H1 (cell line): Measurements from ENCODE around the gene ZNF738. TPM values are rescaled to one million over a fixed set of nuclear protein-coding genes. Genes with fewer than 3 reads are reported as not detected.

Source experiments
- CTCF ChIA-PET: fragments of 300-600 bp; sonication (Branson Sonifier 250); formaldehyde crosslinking; loops from one replicate; lab custom pipeline; 2021; ENCODE audit not compliant: partially characterized antibody; lab: Charles Lee
- POLR2A ChIA-PET: fragments of 300-600 bp; sonication (Branson Sonifier 250); formaldehyde crosslinking; loops from one replicate; lab custom pipeline; 2021; ENCODE audit warnings: inconsistent platforms; ENCODE audit not compliant: partially characterized antibody; lab: Charles Lee
- DNase-seq, 2 experiments: peaks; one replicate each; pipeline versions ENCODE4 v3.0.0 to v3.0.0-alpha.2; 2010 to 2022; ENCODE audit warnings: low spot score in 2 of 2, low read depth in 1 of 2, mixed read lengths in 1 of 2
- FAIRE-seq: peaks from 2 replicates; lab custom pipeline; 2011; peaks lifted over from hg19 to GRCh38; lab: Jason Lieb, UNC
- H2AFZ ChIP-seq: 2 replicates; pipeline ENCODE4 v1.8.1; 2012; ENCODE audit warnings: low read length, inconsistent platforms
- H2AK5ac ChIP-seq: 2 replicates; pipeline ENCODE4 v1.6.1; 2013; ENCODE audit warnings: low read depth, low read length
- H2BK120ac ChIP-seq: replicated peaks from 2 replicates; pipeline ENCODE3; 2013; ENCODE audit warnings: low read depth, low read length, inconsistent platforms
- H2BK12ac ChIP-seq: 2 replicates; pipeline ENCODE4 v1.6.1; 2013; ENCODE audit warnings: low read depth, low read length
- H2BK15ac ChIP-seq: 2 replicates; pipeline ENCODE4 v1.6.1; 2013; ENCODE audit warnings: low read length
- H2BK20ac ChIP-seq: 2 replicates; pipeline ENCODE4 v1.6.1; 2013; ENCODE audit warnings: low read length
- H2BK5ac ChIP-seq: 2 replicates; pipeline ENCODE4 v1.6.1; 2013; ENCODE audit warnings: low read depth, low read length
- H3K14ac ChIP-seq: 2 replicates; pipeline ENCODE4 v1.6.1; 2013; ENCODE audit warnings: inconsistent platforms; ENCODE audit not compliant: insufficient read length
- H3K18ac ChIP-seq: 2 replicates; pipeline ENCODE4 v1.6.1; 2013; ENCODE audit warnings: low read length; ENCODE audit errors: extremely low read depth
- H3K23ac ChIP-seq: 2 replicates; pipeline ENCODE4 v1.6.1; 2013; ENCODE audit warnings: inconsistent platforms; ENCODE audit not compliant: insufficient read length
- H3K23me2 ChIP-seq: 2 replicates; pipeline ENCODE4 v1.6.1; 2013; ENCODE audit warnings: low read depth, low read length
- H3K27ac ChIP-seq: 2 replicates; pipeline ENCODE4 v1.6.1; 2011; ENCODE audit warnings: low read depth, low read length, inconsistent platforms
- H3K27me3 ChIP-seq, 4 experiments: replicated peaks in 1 of 4; 1 replicate in 1 of 4; 2 replicates in 3 of 4; pipeline versions ENCODE4 v1.6.1 to v1.8.1; 2011 to 2013; ENCODE audit warnings: low read length in 3 of 4, mild to moderate bottlenecking in 3 of 4, inconsistent platforms in 2 of 4, mixed read lengths in 2 of 4, moderate library complexity in 1 of 4; ENCODE audit not compliant: control insufficient read depth in 3 of 4, insufficient read depth in 3 of 4; ENCODE audit errors: extremely low read depth in 1 of 4
- H3K36me3 ChIP-seq, 4 experiments: 2 replicates each; pipeline versions ENCODE4 v1.6.1 to v1.8.1; 2011 to 2013; ENCODE audit warnings: mild to moderate bottlenecking in 4 of 4, low read length in 3 of 4, moderate library complexity in 2 of 4, control low read depth in 1 of 4, inconsistent platforms in 1 of 4; ENCODE audit not compliant: insufficient read depth in 4 of 4, control insufficient read depth in 2 of 4
- H3K4ac ChIP-seq: replicated peaks from 2 replicates; pipeline ENCODE3; 2013; ENCODE audit warnings: low read length, low read depth, mixed read lengths, inconsistent platforms; ENCODE audit not compliant: insufficient read length
- H3K4me1 ChIP-seq, 4 experiments: replicated peaks in 1 of 4; 1 replicate in 1 of 4; 2 replicates in 3 of 4; pipeline versions ENCODE4 v1.6.1 to v1.8.1; 2011 to 2013; ENCODE audit warnings: low read length in 3 of 4, inconsistent platforms in 2 of 4, mixed read lengths in 1 of 4; ENCODE audit not compliant: insufficient read depth in 4 of 4, control insufficient read depth in 3 of 4
- H3K4me2 ChIP-seq, 2 experiments: 2 replicates each; pipeline versions ENCODE4 v1.6.1 to v1.8.1; 2011 to 2013; ENCODE audit warnings: low read depth in 2 of 2, low read length in 2 of 2, control low read depth in 1 of 2, inconsistent platforms in 1 of 2, mild to moderate bottlenecking in 1 of 2; ENCODE audit not compliant: insufficient read depth in 1 of 2
- H3K4me3 ChIP-seq, 4 experiments: fragments of 200-600, 300-600 bp in 1 of 4; sonication (generic), shearing (Covaris generic), sonication (Bioruptor Twin) in 1 of 4; 2 replicates each; pipeline versions ENCODE4 v1.5.1 to v1.8.1; 2011 to 2016; ENCODE audit warnings: low read length in 4 of 4, low read depth in 3 of 4, control low read depth in 2 of 4, inconsistent platforms in 2 of 4, mild to moderate bottlenecking in 2 of 4, mixed read lengths in 1 of 4, moderate library complexity in 1 of 4; ENCODE audit not compliant: insufficient read depth in 2 of 4; ENCODE audit errors: extremely low read depth in 1 of 4
- H3K56ac ChIP-seq: replicated peaks from 2 replicates; pipeline ENCODE3; 2013; ENCODE audit warnings: low read depth, mild to moderate bottlenecking, mixed read lengths, low read length, inconsistent platforms; ENCODE audit not compliant: insufficient read length
- H3K79me1 ChIP-seq: 2 replicates; pipeline ENCODE4 v1.6.1; 2013; ENCODE audit warnings: low read depth, low read length, control low read depth
- H3K79me2 ChIP-seq, 2 experiments: 2 replicates each; pipeline versions ENCODE4 v1.6.1 to v1.8.1; 2012 to 2013; ENCODE audit warnings: low read length in 2 of 2, mild to moderate bottlenecking in 2 of 2, inconsistent platforms in 1 of 2; ENCODE audit not compliant: insufficient read depth in 2 of 2, control insufficient read depth in 1 of 2
- H3K9ac ChIP-seq, 4 experiments: replicated peaks in 1 of 4; 1 replicate in 1 of 4; 2 replicates in 3 of 4; pipeline versions ENCODE4 v1.6.1 to v1.8.1; 2011 to 2013; ENCODE audit warnings: low read depth in 3 of 4, low read length in 3 of 4, control low read depth in 2 of 4, mild to moderate bottlenecking in 2 of 4, moderate library complexity in 2 of 4, inconsistent platforms in 1 of 4; ENCODE audit errors: extremely low read depth in 1 of 4
- H3K9me3 ChIP-seq, 2 experiments: 2 replicates each; pipeline versions ENCODE4 v1.6.1 to v1.8.1; 2012 to 2013; ENCODE audit warnings: mild to moderate bottlenecking in 2 of 2, moderate library complexity in 2 of 2, control low read depth in 1 of 2, inconsistent platforms in 1 of 2, low read depth in 1 of 2, low read length in 1 of 2, mixed read lengths in 1 of 2; ENCODE audit not compliant: insufficient read depth in 2 of 2
- H4K20me1 ChIP-seq, 2 experiments: replicated peaks in 1 of 2; 2 replicates each; pipeline versions ENCODE3 to v1.8.1; 2011 to 2013; ENCODE audit warnings: inconsistent platforms in 2 of 2, low read length in 2 of 2, mild to moderate bottlenecking in 1 of 2; ENCODE audit not compliant: insufficient read depth in 2 of 2, control insufficient read depth in 1 of 2
- H4K5ac ChIP-seq: 2 replicates; pipeline ENCODE4 v1.6.1; 2013; ENCODE audit warnings: low read length, low read depth, mixed read lengths, inconsistent platforms; ENCODE audit not compliant: insufficient read length
- H4K8ac ChIP-seq: 2 replicates; pipeline ENCODE4 v1.8.0; 2013; ENCODE audit warnings: mild to moderate bottlenecking, moderate library complexity, low read length, inconsistent platforms; ENCODE audit not compliant: insufficient read depth; ENCODE audit errors: extremely low read depth
- H4K91ac ChIP-seq: replicated peaks from 2 replicates; pipeline ENCODE3; 2013; ENCODE audit warnings: low read length, mixed read lengths, inconsistent platforms; ENCODE audit not compliant: insufficient read length
- CTBP2 ChIP-seq: IDR thresholded peaks from 2 replicates; pipeline ENCODE4 v1.7.0; 2011; ENCODE audit warnings: borderline replicate concordance, mild to moderate bottlenecking, moderate library complexity, mixed read lengths, low read length; ENCODE audit not compliant: insufficient read depth, insufficient read length
- POLR2AphosphoS5 ChIP-seq: IDR thresholded peaks from 2 replicates; pipeline ENCODE4 v1.6.1; 2011; ENCODE audit warnings: low read depth, low read length
- POU5F1 ChIP-seq: IDR thresholded peaks from 2 replicates; pipeline ENCODE4 v1.6.1; 2011; ENCODE audit warnings: low read depth, mild to moderate bottlenecking, low read length, moderate library complexity
- SIRT6 ChIP-seq: IDR thresholded peaks from one replicate; pipeline ENCODE4 v1.7.1; 2012; ENCODE audit warnings: low read length, inconsistent platforms
- TBP ChIP-seq: IDR thresholded peaks from 2 replicates; pipeline ENCODE4 v1.6.1; 2011; ENCODE audit warnings: low read depth, low read length, improper control_type of control experiment
- TCF12 ChIP-seq: IDR thresholded peaks from 2 replicates; pipeline ENCODE4 v1.6.1; 2011; ENCODE audit warnings: low read depth, mild to moderate bottlenecking, low read length
- WGBS, 2 experiments: shearing (Covaris generic) in 1 of 2; methylation state at CpG; one replicate each; pipeline versions ENCODE4 v1.1.6 to v1.1.7; 2013 to 2015; ENCODE audit warnings: low lambda C conversion rate in 2 of 2, mixed read lengths in 2 of 2, inconsistent platforms in 1 of 2, low coverage in 1 of 2, missing lambda C conversion rate in 1 of 2; ENCODE audit not compliant: insufficient replicate concordance in 2 of 2, insufficient coverage in 1 of 2, insufficient read length in 1 of 2; ENCODE audit errors: extremely low coverage in 1 of 2, missing lambda C conversion rate in 1 of 2; 5-methylcytosine and 5-hydroxymethylcytosine counted together
- polyA plus RNA-seq, 7 experiments: library from polyadenylated mRNA; depleted of rRNA in 3 of 7; stranded (reverse) in 5 of 7; unstranded in 2 of 7; fragments of >200 nt in 5 of 7; fragments of 200-250 nt in 2 of 7; gene quantifications; 1 replicate in 5 of 7; 2 replicates in 1 of 7; 4 replicates in 1 of 7; pipeline versions ENCODE4 v1.2.1 to v1.2.3, GENCODE V29; 2011 to 2013; ENCODE audit warnings: missing spikeins in 2 of 7, mixed read lengths in 2 of 7
- total RNA-seq: library from RNA; stranded (reverse); fragmentation: NEBNext Ultra II Directional; extraction: Animal tissue kit (Norgen Biotek cat#: 25700); gene quantifications from 2 replicates; pipeline ENCODE4 v1.2.1, GENCODE V29; 2021

ZNF738 gene
- total and polyA plus RNA-seq, 2 of the 8 experiments (the other 6 are each of a cell fraction or from before 2014, with no cell fraction given) = 78.1 to 148 TPM

DNA sequence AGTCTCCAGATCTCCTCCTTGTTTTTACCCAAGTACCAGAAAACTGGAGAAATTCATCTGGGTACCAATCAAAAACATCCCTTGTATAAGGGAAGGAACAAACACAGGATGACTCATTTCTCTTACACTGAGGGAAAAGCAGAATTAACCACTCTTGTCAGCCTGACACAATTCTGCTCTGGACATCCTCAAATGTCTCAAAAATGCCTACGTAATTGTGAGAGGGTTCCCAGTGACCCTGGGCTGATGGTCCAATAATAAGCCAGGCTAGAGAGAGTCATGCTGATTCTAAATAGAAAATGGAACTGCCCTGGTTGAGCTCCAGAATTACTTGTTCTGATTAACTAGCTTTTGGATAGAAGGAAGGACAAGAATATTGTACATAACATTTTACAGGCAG lies 44.1 kb upstream of the ZNF738 start:
- peaks cover 8% of the 10 kb centered on the region for H3K79me1 ChIP-seq
- H4K91ac ChIP-seq = no peak overlapping the region
- WGBS, 2 experiments = 100% methylated on average over 1 of the region's 1 CpG; no CpG with 5 or more reads in 1 of the 2 experiments
- no peaks in the 10 kb centered on the region for H3K9me3 ChIP-seq
- H2BK120ac ChIP-seq = no peak overlapping the region
- no peak overlapping the region for H4K8ac ChIP-seq
- no peak for FAIRE-seq
- no peak overlapping the region for H4K5ac ChIP-seq
- no peak overlapping the region for H2BK15ac ChIP-seq
- no peak overlapping the region for H3K4ac ChIP-seq
- no peak overlapping the region for H3K27ac ChIP-seq
- H3K14ac ChIP-seq = no peak overlapping the region
- CTCF ChIA-PET = interaction anchor here (1.5 kb wide), 1 partner anchor 8 kb away, joined by 3 read pairs; no protein-coding TSS in a partner anchor
- H3K23ac ChIP-seq = no peak overlapping the region
- H2AK5ac ChIP-seq = no peak overlapping the region
- no peak overlapping the region for H3K56ac ChIP-seq
- H3K4me2 ChIP-seq = no peak overlapping the region
- no peak overlapping the region for H2BK12ac ChIP-seq
- H3K4me1 ChIP-seq = peaks cover 0 to 4% (median 2%) of the 10 kb centered on the region in 4 experiments; a peak in 3 of 7 replicates
- H3K79me2 ChIP-seq = peaks cover 0 to 86% of the 10 kb centered on the region in 2 experiments; a peak in 3 of 4 replicates
- DNase-seq = no peak
- H2BK5ac ChIP-seq = no peak overlapping the region
- H4K20me1 ChIP-seq = peaks cover 2 to 12% of the 10 kb centered on the region in 2 experiments
- no peak overlapping the region for H3K18ac ChIP-seq
- H3K27me3 ChIP-seq = no peaks in the 10 kb centered on the region; a peak in 1 of 7 replicates
- POLR2A ChIA-PET = interaction anchor here (1.5 to 4.6 kb wide), 3 partner anchors 12 to 92 kb away, joined by 3 to 37 read pairs (median 4); partner anchors contain the start of gene ZNF708
- H2AFZ ChIP-seq = no peak overlapping the region
- no peak overlapping the region for H3K4me3 ChIP-seq
- TF ChIP-seq POU5F1 (no peak), TBP (no peak), CTBP2 (no peak), TCF12 (no peak), POLR2AphosphoS5 (no peak), SIRT6 (no peak)
- TF ChIP-seq, all 59 proteins: peak for 0
- Histone ChIP-seq H3K36me3 (no peaks in the 10 kb centered on the region; a peak in 2 of 8 replicates), H3K9ac (no peak overlapping the region), H3K23me2 (no peaks in the 10 kb centered on the region), H2BK20ac (no peak overlapping the region)
